HUDEP-2 (cell line): Measurements from ENCODE around the gene PLXDC1.
A peak's percentile ranks its signal among the peaks of the same experiment; 100 is the strongest.
"Not testable (repeated sequence)": the region's sequence is repeated elsewhere in the genome, so short reads cannot be mapped to it uniquely, and the experiment has no call there.

Experiments
- DNase-seq, 76 experiments: peaks; one replicate each; lab custom pipeline; 2025; ENCODE audit not compliant: unreplicated experiment in 76 of 76; lab: John Stamatoyannopoulos, UW

The PLXDC1 gene

GRCh38 chr17:39071573-39071972 is 79.9 kb downstream of the PLXDC1 start:
- no peak for DNase-seq

- DNase-seq, result peak in 8 of 76 experiments; percentile 3 to 32 (median 8)
Measured at GRCh38 chr17:39069114-39069756, 82.2 kb downstream of the PLXDC1 start.

- DNase-seq, result no peak
Measured at GRCh38 chr17:39064819-39065218, 86.6 kb downstream of the PLXDC1 start.

GRCh38 chr17:39064374-39064773 is 87.1 kb downstream of the PLXDC1 start:
- DNase-seq, result no peak

- DNase-seq, result no peak
Measured at GRCh38 chr17:39063681-39064069, 87.8 kb downstream of the PLXDC1 start.

GRCh38 chr17:39062846-39063680 is 88.4 kb downstream of the PLXDC1 start:
- no peak for DNase-seq

GRCh38 chr17:39058524-39058923 is 92.9 kb downstream of the PLXDC1 start:
- no peak for DNase-seq

GRCh38 chr17:39057701-39058206 is 93.7 kb downstream of the PLXDC1 start:
- DNase-seq, result no peak

GRCh38 chr17:39054111-39054645 is 97.3 kb downstream of the PLXDC1 start:
- no peak for DNase-seq

- not testable (repeated sequence) for DNase-seq
Measured at GRCh38 chr17:39052423-39052822, 99.0 kb downstream of the PLXDC1 start.

GRCh38 chr17:39051001-39051585 is 100.3 kb downstream of the PLXDC1 start:
- no peak for DNase-seq

- no peak for DNase-seq
Measured at GRCh38 chr17:39045948-39046679, 105.3 kb downstream of the PLXDC1 start.

GRCh38 chr17:39036009-39036408 is 115.4 kb downstream of the PLXDC1 start:
- no peak for DNase-seq

GRCh38 chr17:39035578-39035977 is 115.9 kb downstream of the PLXDC1 start:
- not testable (repeated sequence) for DNase-seq

- no peak for DNase-seq
Measured at GRCh38 chr17:39028690-39029089, 122.7 kb downstream of the PLXDC1 start.

- DNase-seq, result no peak
Measured at GRCh38 chr17:39027455-39028035, 123.9 kb downstream of the PLXDC1 start.

- peak in 6 of 76 experiments; percentile 5 to 16 (median 9) for DNase-seq
Measured at GRCh38 chr17:39026980-39027451, 124.4 kb downstream of the PLXDC1 start.

- not testable (repeated sequence) for DNase-seq
Measured at GRCh38 chr17:39026346-39026745, 125.1 kb downstream of the PLXDC1 start.

GRCh38 chr17:39022924-39023323 is 128.5 kb downstream of the PLXDC1 start:
- no peak for DNase-seq

- not testable (repeated sequence) for DNase-seq
Measured at GRCh38 chr17:39020037-39020436, 131.4 kb downstream of the PLXDC1 start.
